DMS114 treated with DMSO at 0.1 percent for 48 hours (cell line): ENCODE data around the gene FMN2.

ENCODE experiments used
- DNase-seq: peaks from one replicate; lab custom pipeline; 2025; ENCODE audit not compliant: unreplicated experiment; lab: John Stamatoyannopoulos, UW

FMN2 gene

GRCh38 chr1:240350910-240351331 is 259.2 kb downstream of the FMN2 start:
- no peak for DNase-seq

DNA sequence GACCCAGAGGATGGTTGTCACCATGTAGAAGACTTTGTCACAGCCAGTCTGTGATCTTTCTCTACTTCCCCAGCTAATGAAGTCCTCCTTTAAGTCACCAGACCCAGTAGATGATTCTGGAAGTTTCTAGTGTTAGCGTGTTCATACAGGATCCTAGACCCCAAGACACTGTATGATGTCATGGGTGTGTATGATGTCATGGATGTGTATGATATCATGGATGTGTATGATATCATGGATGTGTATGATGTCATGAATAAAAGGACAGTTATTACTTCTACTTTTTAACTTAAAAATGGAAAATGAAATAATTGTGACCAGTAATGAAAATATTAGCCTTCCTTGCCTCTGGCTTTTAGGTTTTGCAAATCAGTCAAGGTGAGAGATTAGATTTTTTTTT is 260.0 kb downstream of the FMN2 start:
- DNase-seq = no peak

- DNase-seq = no peak
Observed at GRCh38 chr1:240352769-240353168, 261.1 kb downstream of the FMN2 start.

DNA sequence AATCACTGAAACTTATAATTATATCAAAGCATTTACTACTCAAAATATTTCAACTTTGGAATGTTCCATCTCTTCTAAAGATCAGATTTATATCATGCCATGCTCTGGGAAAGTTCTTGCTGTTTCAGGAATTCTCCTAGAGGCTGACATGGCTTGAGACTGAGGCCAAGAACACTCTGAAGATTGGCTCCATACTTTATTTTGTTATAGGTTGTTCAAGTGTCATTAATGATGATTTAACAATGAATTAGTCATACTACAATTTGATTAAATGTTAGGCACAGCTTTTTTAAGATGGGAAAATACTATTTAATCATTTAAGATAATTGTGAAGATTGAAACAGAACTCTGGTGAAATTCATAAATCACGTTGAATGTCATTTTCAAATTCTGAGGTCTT is 264.9 kb downstream of the FMN2 start:
- no peak for DNase-seq

DNA sequence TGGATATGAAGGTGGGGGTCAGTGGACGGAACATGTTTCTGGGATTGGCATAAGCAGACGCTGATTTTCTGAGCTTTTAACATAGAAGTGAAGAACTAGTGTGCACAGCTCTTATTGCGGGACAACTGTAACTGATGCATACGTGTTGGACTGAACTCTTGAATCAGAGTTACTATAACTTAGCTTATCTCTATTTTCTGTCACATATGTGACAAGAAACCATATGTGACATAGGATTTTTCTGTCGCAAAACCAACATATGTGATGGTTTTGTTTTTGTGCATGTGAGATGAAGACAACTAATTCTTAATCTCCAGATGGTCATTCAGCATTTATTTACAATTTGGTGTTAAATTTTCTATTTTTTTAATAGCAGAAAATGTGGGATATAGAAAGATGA is 270.4 kb downstream of the FMN2 start:
- DNase-seq = no peak

GRCh38 chr1:240362826-240363225 is 271.1 kb downstream of the FMN2 start:
- DNase-seq = no peak

DNA sequence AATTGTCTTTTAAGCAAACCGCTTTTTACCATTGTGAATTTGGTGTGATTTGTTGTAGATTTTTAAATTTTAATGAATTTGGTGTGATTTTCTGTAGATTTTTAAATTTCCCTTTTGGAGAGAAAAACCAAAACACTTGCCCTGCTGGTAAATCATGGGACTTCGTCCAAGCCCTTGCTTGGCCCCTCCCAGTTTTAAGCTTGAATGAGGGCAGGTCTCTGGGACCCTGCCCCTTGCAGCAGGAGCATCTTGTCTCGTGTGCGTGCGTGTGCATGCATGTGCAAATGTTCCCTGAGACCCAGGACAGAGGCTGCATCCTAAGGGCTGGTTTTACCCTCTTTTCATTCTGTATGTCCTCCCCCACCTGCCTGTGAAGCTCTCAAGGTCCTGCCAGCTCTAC is 271.6 kb downstream of the FMN2 start:
- no peak for DNase-seq

- DNase-seq = no peak
Observed at GRCh38 chr1:240363914-240364313, 272.2 kb downstream of the FMN2 start.

DNA sequence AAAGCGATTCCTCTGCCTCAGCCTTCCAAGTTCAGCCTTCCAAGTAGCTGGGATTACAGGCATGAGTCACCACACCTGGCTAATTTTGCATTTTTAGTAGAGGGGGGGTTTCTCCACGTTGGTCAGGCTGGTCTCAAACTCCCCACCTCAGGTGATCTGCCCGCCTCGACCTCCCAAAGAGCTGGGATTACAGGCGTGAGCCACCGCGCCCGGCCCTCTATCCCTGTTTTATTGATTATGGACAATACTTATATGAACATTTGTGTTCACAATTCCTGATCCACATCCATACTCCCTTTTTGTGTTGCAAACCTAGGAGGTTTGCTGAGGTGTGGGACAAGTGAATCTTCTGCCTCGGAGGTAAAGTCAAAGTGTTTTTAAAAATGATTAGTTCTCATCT is 275.0 kb downstream of the FMN2 start:
- no peak for DNase-seq

DNA sequence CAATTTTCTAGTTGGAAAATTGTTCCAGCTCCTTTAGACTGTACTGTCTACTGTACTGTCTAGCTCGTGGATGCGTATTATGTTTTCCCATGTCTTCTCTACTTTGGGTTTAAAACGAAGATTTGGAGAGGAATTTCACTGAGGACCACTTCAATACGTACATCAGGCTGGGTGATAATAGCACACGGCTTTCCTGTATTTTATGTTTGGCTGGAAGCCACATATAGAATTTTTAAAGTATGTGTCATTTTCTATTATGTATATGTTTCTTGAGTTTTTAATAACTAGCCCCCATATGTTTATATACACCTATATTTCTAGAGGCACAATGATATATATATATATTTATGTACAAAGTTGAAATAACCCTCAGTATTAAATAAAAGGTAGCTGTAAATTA is 293.9 kb downstream of the FMN2 start:
- no peak for DNase-seq

- DNase-seq = peak; percentile 21
Observed at GRCh38 chr1:240385985-240386978, 294.6 kb downstream of the FMN2 start.

DNA sequence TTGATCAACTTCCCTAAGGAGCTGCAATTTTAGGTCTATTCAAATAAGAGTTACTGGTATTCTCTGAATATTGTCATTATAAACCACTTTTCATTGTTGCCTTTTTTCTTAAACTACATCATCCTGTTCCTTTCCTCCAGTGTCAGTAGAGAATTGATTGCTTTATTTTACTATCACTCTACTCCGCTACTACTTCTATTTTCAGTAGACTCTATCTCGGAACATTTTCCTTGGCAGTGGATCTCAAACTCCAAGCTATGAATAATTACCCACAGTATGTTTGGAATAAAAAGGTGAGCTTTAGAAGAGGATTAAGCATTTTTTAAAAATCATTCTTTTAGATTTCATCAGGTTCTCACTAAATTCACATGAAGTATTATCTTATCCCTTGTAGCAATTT is 295.4 kb downstream of the FMN2 start:
- no peak for DNase-seq

DNA sequence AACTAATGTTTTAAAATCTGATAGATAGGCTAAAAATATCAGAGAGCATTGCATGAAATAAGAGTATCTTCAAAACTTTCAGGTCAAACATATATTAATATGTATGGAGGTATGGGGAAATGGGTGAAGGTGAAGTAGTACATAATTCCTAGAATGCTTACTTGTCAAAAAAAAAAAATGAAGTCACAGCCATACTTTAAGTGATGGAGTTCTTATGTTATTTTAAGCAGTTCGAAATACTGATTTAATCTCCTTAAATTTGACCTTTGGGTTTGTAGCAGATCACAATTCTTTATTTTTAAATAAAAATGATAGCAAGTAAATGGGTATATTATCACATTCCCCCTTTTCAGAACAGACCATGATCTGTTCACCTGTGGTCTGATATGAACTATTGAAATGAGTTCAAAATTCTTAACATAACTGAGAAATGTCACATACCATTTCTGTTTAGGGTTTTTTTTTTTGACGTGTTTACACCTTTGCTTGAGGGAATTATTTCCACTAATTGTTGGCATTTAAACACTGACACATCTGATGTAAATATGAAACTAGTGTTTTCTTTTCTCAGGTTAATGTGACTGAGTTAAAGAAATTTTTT is 300.1 kb downstream of the FMN2 start:
- DNase-seq = no peak

DNA sequence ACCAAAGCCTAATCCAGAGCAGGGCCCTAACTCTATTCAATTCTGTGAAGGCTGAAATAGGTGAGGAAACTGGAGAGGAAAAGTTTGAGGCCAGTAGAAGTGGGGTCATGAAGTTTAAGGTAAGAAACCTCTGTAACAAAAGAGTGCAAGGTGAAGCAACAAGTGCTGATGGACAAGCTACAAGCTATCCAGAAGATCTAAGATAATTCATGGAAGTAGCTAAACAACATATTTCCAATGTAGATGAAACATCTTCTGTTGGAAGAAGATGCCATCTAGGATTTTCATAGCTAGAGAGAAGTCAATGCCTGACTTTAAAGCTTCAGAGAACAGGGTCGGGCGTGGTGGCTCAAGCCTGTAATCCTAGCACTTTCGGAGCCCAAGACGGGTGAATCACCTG is 302.7 kb downstream of the FMN2 start:
- no peak for DNase-seq

DNA sequence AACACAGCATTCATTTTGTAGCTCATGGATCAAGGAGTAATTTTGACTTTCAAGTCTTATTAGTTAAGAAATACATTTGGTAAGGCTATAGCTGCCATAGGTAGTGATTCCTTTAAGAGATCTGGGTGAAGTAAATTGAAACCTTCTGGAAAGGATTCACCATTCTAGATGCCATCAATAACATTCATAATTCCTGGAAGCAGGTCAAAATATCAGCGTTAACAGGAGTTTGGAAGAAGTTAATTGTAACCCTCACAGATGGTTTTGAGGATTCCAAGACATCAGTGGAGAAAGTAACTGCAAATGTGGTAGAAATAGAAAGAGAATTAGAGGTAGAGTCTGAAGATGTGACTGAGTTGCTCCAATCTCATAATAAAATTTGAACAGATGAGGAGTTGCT is 303.7 kb downstream of the FMN2 start:
- DNase-seq = no peak

DNA sequence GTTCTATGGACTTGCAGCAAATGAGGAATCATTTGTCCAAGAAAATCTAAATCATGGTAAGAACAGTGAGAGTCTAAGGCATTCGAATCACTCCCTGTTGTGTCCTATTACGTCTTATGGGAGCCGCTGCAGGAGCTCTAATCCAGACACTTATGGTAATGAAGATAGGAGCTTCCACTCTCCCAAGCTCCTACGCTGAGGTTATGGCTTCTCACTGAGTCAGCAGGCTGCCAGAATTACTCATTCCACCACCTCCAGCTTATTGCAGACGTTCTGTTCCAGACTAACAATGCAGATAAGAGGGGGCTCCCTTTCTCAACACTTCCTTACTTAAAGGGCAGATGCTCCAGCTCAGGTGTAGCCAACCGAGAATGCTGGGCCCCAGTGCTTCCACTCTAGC is 307.7 kb downstream of the FMN2 start:
- no peak for DNase-seq

DNA sequence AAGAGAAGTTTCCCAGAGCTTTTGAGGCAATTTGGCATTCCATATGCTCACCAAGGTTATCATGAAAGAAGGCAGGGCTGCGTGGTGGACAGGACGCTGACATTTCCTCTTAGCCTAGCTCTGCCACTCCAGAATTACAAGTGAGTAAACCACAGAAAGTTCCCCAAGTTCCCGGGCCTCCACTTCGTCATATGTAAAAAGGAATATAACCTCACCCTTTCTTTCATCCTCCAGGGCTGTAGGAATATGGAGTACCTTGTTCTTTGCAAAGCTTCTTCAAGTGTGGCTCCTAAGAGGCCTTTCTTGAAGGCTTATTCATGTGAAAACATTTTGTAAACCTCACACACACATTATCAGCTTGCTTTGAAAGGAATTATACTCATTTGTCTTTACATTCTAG is 310.0 kb downstream of the FMN2 start:
- DNase-seq = no peak

GRCh38 chr1:240402326-240402725 is 310.6 kb downstream of the FMN2 start:
- no peak for DNase-seq

DNA sequence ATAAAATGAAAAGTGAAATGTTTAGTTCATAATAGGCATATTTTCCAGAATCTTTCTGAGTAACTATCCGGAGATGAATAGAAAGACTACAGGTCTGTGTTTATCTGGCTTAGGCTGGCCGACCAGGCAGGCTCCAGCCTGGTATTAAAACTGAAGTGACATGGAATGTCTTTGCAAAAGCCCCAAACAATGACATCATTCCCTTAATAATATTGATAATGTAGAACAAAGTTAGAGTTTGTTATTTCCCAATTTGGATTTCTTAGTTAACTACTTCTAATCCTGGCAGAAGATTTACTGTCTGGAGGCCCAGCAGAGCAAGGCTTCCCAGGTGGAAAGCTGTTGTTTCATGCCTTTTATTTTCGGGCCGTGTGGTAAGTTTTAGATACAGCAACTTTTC is 312.6 kb downstream of the FMN2 start:
- DNase-seq = no peak

- peak; percentile 38 for DNase-seq
Observed at GRCh38 chr1:240405751-240406150, 314.1 kb downstream of the FMN2 start.

- DNase-seq = no peak
Observed at GRCh38 chr1:240407407-240407806, 315.7 kb downstream of the FMN2 start.

DNA sequence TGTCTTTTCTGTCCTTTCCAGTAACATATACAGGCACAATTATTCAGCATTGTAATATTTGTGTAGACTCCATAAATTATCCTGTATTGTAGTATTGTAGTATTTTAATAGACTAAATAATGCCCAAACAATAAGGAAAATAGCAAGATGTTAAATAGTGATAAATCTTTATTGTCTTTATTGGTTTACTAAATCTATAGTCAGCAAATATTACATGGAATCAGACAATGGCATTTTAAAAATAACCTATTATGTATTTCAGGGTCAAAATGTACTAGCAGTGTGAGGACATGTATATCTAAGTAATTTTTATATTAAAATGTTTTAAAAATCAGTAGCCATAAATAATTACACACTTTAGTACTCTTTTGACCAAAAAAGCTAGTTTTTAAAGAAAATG is 317.9 kb downstream of the FMN2 start:
- no peak for DNase-seq
